HepG2 (cell line): ENCODE measurements around the gene AQP10. TPM values are rescaled to one million over a fixed set of nuclear protein-coding genes. Genes with fewer than 3 reads are reported as not detected.

ENCODE experiments used
- ARID3A ChIP-seq: IDR thresholded peaks from 2 replicates; pipeline ENCODE4 v1.6.1; 2012; ENCODE audit warnings: low read depth, low read length, improper control_type of control experiment
- ATAD3A ChIP-seq: sonication (generic); formaldehyde crosslinking; IDR thresholded peaks from 2 replicates; pipeline ENCODE4 v1.4.0; 2020; ENCODE audit warnings: missing genetic modification reagents
- EHMT2 ChIP-seq: fragments of 200-600 bp; sonication (generic); IDR thresholded peaks from 2 replicates; pipeline ENCODE4 v1.7.0; 2017; ENCODE audit warnings: antibody characterized with exemption, low read depth, low read length, borderline replicate concordance
- FOXK1 ChIP-seq: sonication (generic); formaldehyde crosslinking; IDR thresholded peaks from 2 replicates; pipeline ENCODE4 v1.4.0; 2020; ENCODE audit warnings: low read depth, missing genetic modification reagents, borderline replicate concordance
- GABPB1 ChIP-seq: IDR thresholded peaks from 2 replicates; pipeline ENCODE4 v1.6.1; 2016; ENCODE audit warnings: mild to moderate bottlenecking, missing genetic modification reagents, moderate library complexity, missing compliant biosample characterization
- HNF4A ChIP-seq: sonication (generic); formaldehyde crosslinking; IDR thresholded peaks from 2 replicates; pipeline ENCODE4 v1.4.0; 2020; ENCODE audit warnings: missing genetic modification reagents
- MAZ ChIP-seq, 2 experiments: sonication (generic) in 1 of 2; formaldehyde crosslinking in 1 of 2; IDR thresholded peaks; 2 replicates each; pipeline versions ENCODE4 v1.5.0 to v1.6.1; 2012 to 2020; ENCODE audit warnings: low read depth in 2 of 2, mild to moderate bottlenecking in 2 of 2, borderline replicate concordance in 1 of 2, improper control_type of control experiment in 1 of 2, low read length in 1 of 2, missing genetic modification reagents in 1 of 2, moderate library complexity in 1 of 2
- MIER3 ChIP-seq: IDR thresholded peaks from 2 replicates; pipeline ENCODE4 v1.6.1; 2016; ENCODE audit warnings: missing compliant biosample characterization, borderline replicate concordance
- NBN ChIP-seq: fragments of 450-650 bp; conservative IDR thresholded peaks from 2 replicates; pipeline ENCODE4 v1.6.1; 2017
- NFIC ChIP-seq: IDR thresholded peaks from 2 replicates; pipeline ENCODE4 v1.6.1; 2012; ENCODE audit warnings: mild to moderate bottlenecking, low read length, inconsistent platforms
- PTBP1 ChIP-seq: fragments of 200-400 bp; formaldehyde crosslinking; IDR thresholded peaks from 2 replicates; pipeline ENCODE4 v1.6.1; 2018; ENCODE audit warnings: low read length, low read depth; ENCODE audit not compliant: poor library complexity, severe bottlenecking
- RERE ChIP-seq: IDR thresholded peaks from 2 replicates; pipeline ENCODE4 v1.6.1; 2016; ENCODE audit warnings: low read depth, missing genetic modification reagents, missing compliant biosample characterization
- RFX5 ChIP-seq: IDR thresholded peaks from 2 replicates; pipeline ENCODE4 v1.6.1; 2011; ENCODE audit warnings: low read depth, low read length, improper control_type of control experiment
- SAP130 ChIP-seq: IDR thresholded peaks from 2 replicates; pipeline ENCODE4 v1.6.1; 2016; ENCODE audit warnings: low read depth
- SMC3 ChIP-seq: IDR thresholded peaks from 2 replicates; pipeline ENCODE4 v1.6.1; 2011; ENCODE audit warnings: low read length, improper control_type of control experiment
- TERF1 ChIP-seq: sonication (generic); formaldehyde crosslinking; IDR thresholded peaks from 2 replicates; pipeline ENCODE4 v1.8.0; 2022; ENCODE audit warnings: mild to moderate bottlenecking, missing genetic modification reagents, moderate library complexity
- ZBTB20 ChIP-seq: sonication (generic); formaldehyde crosslinking; IDR thresholded peaks from 2 replicates; pipeline ENCODE4 v1.8.1; 2023; ENCODE audit warnings: missing genetic modification reagents, low read depth, mild to moderate bottlenecking, borderline replicate concordance
- ZMYM3 ChIP-seq: sonication (generic); formaldehyde crosslinking; IDR thresholded peaks from 2 replicates; pipeline ENCODE4 v1.5.1; 2020; ENCODE audit warnings: mild to moderate bottlenecking, missing genetic modification reagents
- ZNF510 ChIP-seq: sonication (generic); formaldehyde crosslinking; IDR thresholded peaks from 2 replicates; pipeline ENCODE4 v1.4.0; 2020; ENCODE audit warnings: low read depth, mild to moderate bottlenecking, missing genetic modification reagents
- ZNF546 ChIP-seq: sonication (generic); formaldehyde crosslinking; conservative IDR thresholded peaks from 2 replicates; pipeline ENCODE4 v1.8.1; 2023; ENCODE audit warnings: mild to moderate bottlenecking, missing genetic modification reagents
- ZNF747 ChIP-seq: sonication (generic); formaldehyde crosslinking; IDR thresholded peaks from 2 replicates; pipeline ENCODE4 v1.8.1; 2023; ENCODE audit warnings: missing genetic modification reagents, mild to moderate bottlenecking, borderline replicate concordance
- ZNF749 ChIP-seq: sonication (generic); formaldehyde crosslinking; IDR thresholded peaks from 2 replicates; pipeline ENCODE4 v1.8.0; 2022; ENCODE audit warnings: mild to moderate bottlenecking, missing genetic modification reagents, moderate library complexity, borderline replicate concordance
- polyA plus RNA-seq, 8 experiments: library from polyadenylated mRNA; depleted of rRNA in 3 of 8; stranded (reverse) in 7 of 8; unstranded in 1 of 8; fragments of >200 nt; fragmentation: Illumina TruSeq in 4 of 8; extraction: Trizol in 4 of 8; gene quantifications; 2 replicates each; pipeline versions ENCODE4 v1.2.1 to v1.2.3, GENCODE V29; 2011 to 2016; ENCODE audit warnings: low read depth in 4 of 8, missing spikeins in 1 of 8, mixed read lengths in 1 of 8; ENCODE audit not compliant: insufficient read depth in 1 of 8
- total RNA-seq, 5 experiments: library from RNA; depleted of rRNA; stranded (reverse); fragments of >200 nt; fragmentation: Illumina TruSeq; extraction: Trizol; gene quantifications; 2 replicates each; pipeline ENCODE4 v1.2.3, GENCODE V29; 2016; ENCODE audit warnings: low read depth in 1 of 5

Gene AQP10
- total and polyA plus RNA-seq, 2 of the 13 experiments (the other 11 are each of a cell fraction or from before 2014, with no cell fraction given), result 0.30 TPM; not detected in 1

- TF ChIP-seq RERE (CRISPR knock-in tag) (no peak), TERF1 (CRISPR knock-in tag) (no peak), ZMYM3 (CRISPR knock-in tag) (no peak), ATAD3A (CRISPR knock-in tag) (no peak), MIER3 (CRISPR knock-in tag) (0 out of 2 replicates have a peak, but pooled peaks have one; percentile 29), ZNF546 (CRISPR knock-in tag) (no peak), RFX5 (no peak), NBN (no peak), SAP130 (CRISPR knock-in tag) (peak; percentile 52; the same call in 1 of the 2 replicates), ZNF749 (CRISPR knock-in tag) (no peak), PTBP1 (no peak), GABPB1 (CRISPR knock-in tag) (peak; percentile 60), FOXK1 (CRISPR knock-in tag) (no peak), SMC3 (peak; percentile 84), EHMT2 (peak; percentile 42; the same call in 1 of the 2 replicates), ARID3A (no peak), NFIC (no peak), MAZ (IDR thresholded peaks at IDR 0.05; ENCODE audit: borderline replicate concordance, low read depth, low read length) (no peak), MAZ (CRISPR knock-in tag; IDR thresholded peaks at IDR 0.05; ENCODE audit: low read depth) (no peak), HNF4A (CRISPR knock-in tag) (no peak), ZBTB20 (no peak), ZNF510 (CRISPR knock-in tag) (no peak), ZNF747 (CRISPR knock-in tag) (no peak)
Measured at GRCh38 chr1:154335025-154335714, 14.3 kb downstream of the AQP10 start (continued).
